ENCODE results near the gene YBX2.
"Not testable (repeated sequence)": the region's sequence is repeated elsewhere in the genome, so short reads cannot be mapped to it uniquely, and the experiment has no call there.

Gene YBX2

GRCh38 chr17:7294614-7295153, at the start of gene YBX2:
Gene YBX2, minus strand, starts transcription at chr17:7294639. Its CDS starts 139 bp downstream, at chr17:7294500.
- peak; percentile 36 for DNase-seq

GRCh38 chr17:7343250-7343649, 48.8 kb upstream of the YBX2 start:
- no peak for DNase-seq

- no peak for DNase-seq
These were observed 47.4 kb upstream of the YBX2 start for GRCh38 chr17:7341842-7342241.

GRCh38 chr17:7340179-7340578, 45.7 kb upstream of the YBX2 start:
- no peak for DNase-seq

- DNase-seq = not testable (repeated sequence)
These were observed 43.2 kb upstream of the YBX2 start for GRCh38 chr17:7337600-7337999.

- DNase-seq = no peak
These were observed 42.1 kb upstream of the YBX2 start, which contains the start of gene ACAP1 for GRCh38 chr17:7336240-7337175. Gene ACAP1, plus strand, starts transcription at chr17:7336529. Its CDS starts 206 bp downstream, at chr17:7336735.

GRCh38 chr17:7335765-7336164, 41.3 kb upstream of the YBX2 start:
- not testable (repeated sequence) for DNase-seq

GRCh38 chr17:7334938-7335538, 40.6 kb upstream of the YBX2 start:
- DNase-seq = no peak

- DNase-seq = not testable (repeated sequence)
These were observed 38.2 kb upstream of the YBX2 start for GRCh38 chr17:7332600-7333069.

- no peak for DNase-seq
These were observed 37.7 kb upstream of the YBX2 start for GRCh38 chr17:7332111-7332510.

GRCh38 chr17:7330638-7331015, 36.2 kb upstream of the YBX2 start:
- no peak for DNase-seq

- DNase-seq = peak; percentile 82
These were observed 35.7 kb upstream of the YBX2 start for GRCh38 chr17:7329997-7330637.

GRCh38 chr17:7329374-7329996, 35.0 kb upstream of the YBX2 start:
- peak; percentile 98 for DNase-seq

- DNase-seq = no peak
These were observed 34.5 kb upstream of the YBX2 start, which contains the start of gene NEURL4 for GRCh38 chr17:7328840-7329373. Gene NEURL4, minus strand, starts transcription at chr17:7329335. Its CDS starts 23 bp downstream, at chr17:7329312.

GRCh38 chr17:7328009-7328408, 33.6 kb upstream of the YBX2 start:
- DNase-seq = no peak

GRCh38 chr17:7327501-7327900, 33.1 kb upstream of the YBX2 start:
- no peak for DNase-seq

- DNase-seq = no peak
These were observed 32.6 kb upstream of the YBX2 start for GRCh38 chr17:7327056-7327455.

GRCh38 chr17:7326186-7326585, 31.7 kb upstream of the YBX2 start:
- DNase-seq = no peak

- no peak for DNase-seq
These were observed 30.6 kb upstream of the YBX2 start for GRCh38 chr17:7325031-7325528.

- no peak for DNase-seq
These were observed 30.0 kb upstream of the YBX2 start for GRCh38 chr17:7324438-7324779.

GRCh38 chr17:7323731-7324437, 29.4 kb upstream of the YBX2 start:
- peak; percentile 53 for DNase-seq

All from NCI-H1694 (cell line).